Activated CD8-positive, alpha-beta memory T cell treated with anti-CD3 and anti-CD28 coated beads for 48 hours (primary cell): Measurements from ENCODE around the gene COLEC11.
"Not testable (repeated sequence)": the region's sequence is repeated elsewhere in the genome, so short reads cannot be mapped to it uniquely, and the experiment has no call there.

Experiments
- DNase-seq, 3 experiments: peaks; one replicate each; pipeline ENCODE4 v3.0.0-alpha.2; 2020; ENCODE audit warnings: low read depth in 2 of 3, low spot score in 2 of 3

The COLEC11 gene

GRCh38 chr2:3651691-3652648 lies 57.1 kb downstream of the COLEC11 start:
- peak; percentile 32 to 42 (median 38) for DNase-seq

DNA sequence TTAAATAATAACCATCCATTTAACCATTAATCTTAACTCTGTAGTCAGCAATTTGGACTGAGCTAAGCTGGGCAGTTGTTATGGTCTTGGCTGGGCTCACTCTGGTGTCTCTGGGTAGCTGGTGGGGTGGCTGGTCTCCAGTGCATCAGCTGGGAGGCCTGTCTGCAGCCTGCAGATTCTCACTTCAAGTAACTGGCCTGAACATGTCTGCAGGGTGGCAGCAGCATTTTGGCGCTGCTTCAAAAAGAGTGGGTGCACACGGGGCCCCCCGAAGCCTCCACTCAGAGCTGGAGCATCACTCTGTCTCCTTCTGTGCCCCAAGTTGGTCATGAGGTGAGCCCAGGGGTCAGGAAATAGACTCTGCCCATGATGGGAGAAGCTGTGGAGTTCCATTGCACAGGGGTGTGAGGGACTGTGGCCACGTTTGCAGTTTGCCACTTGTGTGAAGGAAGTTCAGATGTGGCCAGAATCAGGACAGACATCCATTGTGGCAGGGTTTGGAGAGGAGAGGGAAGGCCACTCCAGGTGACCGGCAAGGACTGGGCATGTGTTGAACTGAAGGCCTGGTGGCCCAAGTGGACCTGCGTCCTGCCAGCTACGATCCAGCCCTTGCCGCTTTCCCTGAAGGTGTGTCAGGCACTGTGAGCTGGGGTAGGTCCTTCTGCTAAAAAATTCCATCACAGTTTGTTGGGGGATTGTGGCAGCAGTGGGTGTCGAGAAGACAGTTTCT lies 58.1 kb downstream of the COLEC11 start:
- DNase-seq = no peak

DNA sequence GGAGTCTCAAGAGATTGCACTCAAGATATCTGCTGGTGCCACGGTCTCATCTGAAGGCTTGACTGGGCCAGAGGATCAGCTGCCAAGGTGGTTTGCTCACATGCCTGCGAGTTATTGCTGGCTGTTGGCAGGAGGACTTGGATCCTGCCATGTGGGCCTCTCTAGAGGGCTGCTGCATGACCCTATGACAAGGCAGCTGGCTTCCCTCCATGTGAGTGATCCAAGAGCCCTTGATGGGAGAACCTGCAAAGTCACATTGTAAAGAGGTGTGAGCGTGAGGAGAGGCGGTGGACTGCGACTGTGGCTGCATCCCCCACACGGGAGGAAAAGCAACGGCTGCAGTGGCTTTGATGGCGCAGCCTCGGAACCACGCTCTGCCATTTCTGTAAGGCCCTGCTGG lies 59.1 kb downstream of the COLEC11 start:
- no peak for DNase-seq

GRCh38 chr2:3654531-3655225 lies 59.8 kb downstream of the COLEC11 start:
- no peak for DNase-seq

- DNase-seq = no peak
These were observed 61.2 kb downstream of the COLEC11 start for GRCh38 chr2:3655871-3656761.

- DNase-seq = no peak
These were observed 62.1 kb downstream of the COLEC11 start for GRCh38 chr2:3656762-3657721.

GRCh38 chr2:3657881-3658280 lies 63.0 kb downstream of the COLEC11 start, which contains the start of gene ALLC:
Gene ALLC (plus strand): TSS chr2:3658200. CDS start chr2:3671158, 12,958 bp downstream.
- no peak for DNase-seq

- no peak for DNase-seq
These were observed 64.8 kb downstream of the COLEC11 start for GRCh38 chr2:3659447-3660432.

DNA sequence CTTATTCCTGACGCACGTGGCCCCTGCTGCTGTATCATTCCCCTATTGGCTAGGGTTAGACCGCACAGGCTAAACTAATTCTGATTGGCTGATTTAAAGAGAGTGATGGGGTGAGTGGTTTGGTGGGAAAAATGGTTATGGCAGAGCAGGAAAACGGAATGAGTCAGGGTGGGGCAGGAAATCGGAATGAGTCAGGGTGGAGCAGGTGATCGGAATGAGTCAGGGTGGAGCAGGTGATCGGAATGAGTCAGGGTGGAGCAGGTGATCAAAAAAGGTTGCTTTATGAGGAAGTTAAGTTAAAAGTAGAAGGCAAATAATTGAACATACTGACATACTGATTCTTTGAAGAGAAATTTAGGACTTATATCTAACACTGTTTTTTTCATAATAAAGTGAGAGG lies 65.7 kb downstream of the COLEC11 start:
- not testable (repeated sequence) for DNase-seq

GRCh38 chr2:3661149-3661660 lies 66.3 kb downstream of the COLEC11 start:
- no peak for DNase-seq

DNA sequence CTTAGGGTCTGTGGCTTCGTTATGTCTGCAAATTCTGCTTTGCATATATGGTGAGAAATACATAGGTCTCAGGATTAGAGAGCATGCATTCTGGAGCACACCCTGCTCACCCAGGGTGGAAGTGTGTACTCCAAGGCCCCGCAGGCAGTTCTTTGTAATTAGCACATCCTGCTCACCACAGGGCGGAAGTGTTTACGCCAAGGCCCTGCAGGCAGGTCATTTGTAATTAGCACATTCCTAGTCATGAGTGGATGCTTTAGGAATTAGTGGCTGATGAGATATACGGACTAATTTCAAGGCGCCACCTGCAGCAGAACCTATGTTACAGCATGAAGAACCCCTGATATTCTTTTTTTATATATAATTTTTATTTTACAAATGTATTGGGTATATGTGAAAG lies 67.3 kb downstream of the COLEC11 start:
- DNase-seq = no peak

- DNase-seq = no peak
These were observed 69.2 kb downstream of the COLEC11 start for GRCh38 chr2:3664118-3664517.

DNA sequence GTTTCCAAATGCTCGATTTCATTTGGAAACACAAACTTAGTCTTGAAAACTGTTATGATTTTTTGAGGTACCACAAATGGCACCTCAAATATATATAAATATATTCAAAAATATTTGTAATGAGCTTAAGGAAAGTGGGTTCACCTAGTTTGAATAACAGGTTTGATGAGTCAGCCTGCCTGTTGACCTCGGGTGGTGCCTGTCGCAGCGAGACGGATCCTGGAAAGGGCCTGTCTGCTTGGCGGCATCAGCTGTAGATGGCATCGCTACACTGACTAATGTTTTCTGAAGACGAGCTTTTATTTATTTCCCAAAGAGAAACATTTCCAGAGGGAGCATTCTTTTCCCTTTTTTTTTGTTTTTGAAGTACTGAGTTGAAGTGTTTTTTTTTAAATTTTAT lies 70.0 kb downstream of the COLEC11 start:
- no peak for DNase-seq

GRCh38 chr2:3665886-3666612 lies 71.1 kb downstream of the COLEC11 start:
- DNase-seq = no peak

- no peak for DNase-seq
These were observed 71.7 kb downstream of the COLEC11 start for GRCh38 chr2:3666613-3666975.

DNA sequence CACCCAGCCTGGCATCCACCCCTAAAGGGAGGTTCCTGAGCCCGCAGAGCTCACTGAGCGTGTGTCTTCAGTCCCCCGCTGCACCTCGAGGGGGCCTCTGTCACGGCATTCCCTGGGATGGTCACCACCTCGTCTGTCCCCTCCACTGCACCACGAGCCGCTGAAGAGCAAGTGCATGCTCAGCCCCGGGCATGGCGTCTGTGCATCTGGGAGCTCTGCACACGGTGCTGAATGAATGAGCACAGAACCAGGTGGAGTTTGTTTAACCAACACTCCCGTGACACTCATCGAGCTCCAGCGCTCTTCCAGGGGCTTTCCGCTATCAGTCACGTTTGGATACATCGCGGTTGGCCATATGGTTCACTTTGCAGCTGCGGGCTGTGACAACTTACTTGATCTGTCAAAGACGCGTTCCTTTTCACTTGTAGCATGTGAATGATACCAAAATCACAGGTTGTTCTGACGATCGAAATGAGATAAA lies 72.3 kb downstream of the COLEC11 start:
- DNase-seq = no peak

DNA sequence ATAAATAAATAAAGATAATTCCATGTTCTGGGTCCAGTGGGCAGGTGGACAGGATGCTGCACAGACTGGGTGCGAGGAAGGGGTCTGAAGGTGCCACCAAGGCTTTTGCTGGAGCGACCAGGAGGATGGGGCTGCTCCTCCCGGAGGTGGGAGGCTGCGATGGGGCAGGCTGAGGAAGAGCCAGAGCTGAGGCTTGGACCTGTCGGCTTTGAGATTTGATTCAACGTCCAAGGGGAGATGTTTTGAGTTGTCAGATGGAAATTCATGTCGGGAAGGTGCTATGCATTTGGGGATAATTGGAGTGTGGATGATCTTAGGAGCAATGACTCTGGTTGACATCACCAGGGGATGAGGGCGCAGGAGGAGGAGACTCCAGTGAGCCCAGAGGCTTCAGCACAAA lies 74.7 kb downstream of the COLEC11 start:
- no peak for DNase-seq
